H9 (cell line): ENCODE measurements around the gene BRSK1. TPM values are rescaled to one million over a fixed set of nuclear protein-coding genes. Genes with fewer than 3 reads are reported as not detected.

Source experiments
- DNase-seq: peaks from one replicate; pipeline ENCODE4 v3.0.0-alpha.2; 2017
- H2AFZ ChIP-seq: one replicate; pipeline ENCODE4 v1.6.1; 2013; ENCODE audit warnings: mild to moderate bottlenecking, low read length, control low read depth, moderate library complexity
- H2AK5ac ChIP-seq: 2 replicates; pipeline ENCODE4 v1.6.1; 2013; ENCODE audit warnings: low read length, control low read depth, mixed read lengths; ENCODE audit not compliant: insufficient read length
- H2BK120ac ChIP-seq: one replicate; pipeline ENCODE4 v1.6.1; 2013; ENCODE audit warnings: low read depth, mild to moderate bottlenecking, low read length, control low read depth, inconsistent platforms; ENCODE audit not compliant: poor library complexity, severe bottlenecking
- H2BK12ac ChIP-seq: 2 replicates; pipeline ENCODE4 v1.6.1; 2013; ENCODE audit warnings: low read length, control low read depth, mixed read lengths, low read depth; ENCODE audit not compliant: insufficient read length
- H2BK15ac ChIP-seq: 2 replicates; pipeline ENCODE4 v1.6.1; 2013; ENCODE audit warnings: low read depth, low read length, control low read depth
- H2BK20ac ChIP-seq: one replicate; pipeline ENCODE4 v1.6.1; 2013; ENCODE audit warnings: low read depth, mild to moderate bottlenecking, low read length, control low read depth, inconsistent platforms; ENCODE audit not compliant: poor library complexity, severe bottlenecking
- H2BK5ac ChIP-seq: 2 replicates; pipeline ENCODE4 v1.6.1; 2013; ENCODE audit warnings: low read length, control low read depth, mixed read lengths; ENCODE audit not compliant: insufficient read length
- H3K14ac ChIP-seq: 2 replicates; pipeline ENCODE4 v1.6.1; 2013; ENCODE audit warnings: low read length, control low read depth; ENCODE audit not compliant: insufficient read depth
- H3K18ac ChIP-seq: 2 replicates; pipeline ENCODE4 v1.6.1; 2013; ENCODE audit warnings: low read depth, mild to moderate bottlenecking, mixed read lengths, low read length, control low read depth; ENCODE audit not compliant: insufficient read length
- H3K23ac ChIP-seq: 2 replicates; pipeline ENCODE4 v1.6.1; 2013; ENCODE audit warnings: low read length, control low read depth, mixed read lengths, low read depth; ENCODE audit not compliant: insufficient read length
- H3K23me2 ChIP-seq: 2 replicates; pipeline ENCODE4 v1.6.1; 2013; ENCODE audit warnings: low read depth, mild to moderate bottlenecking, mixed read lengths, low read length, control low read depth; ENCODE audit not compliant: insufficient read length, poor library complexity, severe bottlenecking
- H3K27ac ChIP-seq: 2 replicates; pipeline ENCODE4 v1.5.1; 2013; ENCODE audit warnings: low read length, control low read depth, mixed read lengths, low read depth; ENCODE audit not compliant: insufficient read length
- H3K27me3 ChIP-seq: 2 replicates; pipeline ENCODE4 v1.6.1; 2013; ENCODE audit warnings: low read length, control low read depth, inconsistent platforms; ENCODE audit not compliant: insufficient read depth
- H3K4ac ChIP-seq: 2 replicates; pipeline ENCODE4 v1.6.1; 2013; ENCODE audit warnings: low read depth, mild to moderate bottlenecking, control low read depth, inconsistent platforms, low read length, moderate library complexity
- H3K4me1 ChIP-seq: 2 replicates; pipeline ENCODE4 v1.6.1; 2013; ENCODE audit warnings: low read length, control low read depth, inconsistent platforms; ENCODE audit not compliant: insufficient read depth
- H3K4me2 ChIP-seq: 2 replicates; pipeline ENCODE4 v1.6.1; 2013; ENCODE audit warnings: low read length, control low read depth, mixed read lengths; ENCODE audit not compliant: insufficient read length, insufficient read depth
- H3K56ac ChIP-seq: 2 replicates; pipeline ENCODE4 v1.6.1; 2013; ENCODE audit warnings: low read depth, mild to moderate bottlenecking, mixed read lengths, low read length, control low read depth; ENCODE audit not compliant: insufficient read length
- H3K79me1 ChIP-seq: 2 replicates; pipeline ENCODE4 v1.6.1; 2013; ENCODE audit warnings: low read depth, mild to moderate bottlenecking, moderate library complexity, low read length, control low read depth, inconsistent platforms; ENCODE audit not compliant: insufficient read depth, poor library complexity, severe bottlenecking
- H3K79me2 ChIP-seq: 2 replicates; pipeline ENCODE4 v1.6.1; 2013; ENCODE audit warnings: low read length, control low read depth, inconsistent platforms; ENCODE audit not compliant: insufficient read depth
- H3K9ac ChIP-seq: 2 replicates; pipeline ENCODE4 v1.6.1; 2013; ENCODE audit warnings: low read length, control low read depth, mixed read lengths; ENCODE audit not compliant: insufficient read length; ENCODE audit errors: extremely low read depth
- H3K9me3 ChIP-seq: one replicate; pipeline ENCODE4 v1.6.1; 2013; ENCODE audit warnings: low read depth, low read length, inconsistent platforms; ENCODE audit not compliant: control insufficient read depth
- H3T11ph ChIP-seq: one replicate; pipeline ENCODE4 v1.6.1; 2013; ENCODE audit warnings: mild to moderate bottlenecking, low read length, control low read depth, inconsistent platforms
- H4K20me1 ChIP-seq: one replicate; pipeline ENCODE4 v1.6.1; 2013; ENCODE audit not compliant: control insufficient read depth, insufficient read length, insufficient read depth
- H4K5ac ChIP-seq: 2 replicates; pipeline ENCODE4 v1.6.1; 2013; ENCODE audit warnings: low read depth, mild to moderate bottlenecking, mixed read lengths, low read length, control low read depth; ENCODE audit not compliant: insufficient read length
- H4K8ac ChIP-seq: replicated peaks from 2 replicates; pipeline ENCODE4 v1.6.1; 2013; ENCODE audit warnings: low read length, control low read depth, mixed read lengths, low read depth; ENCODE audit not compliant: insufficient read length
- H4K91ac ChIP-seq: 2 replicates; pipeline ENCODE4 v1.6.1; 2013; ENCODE audit warnings: low read depth, mild to moderate bottlenecking, moderate library complexity, mixed read lengths, low read length, control low read depth; ENCODE audit not compliant: insufficient read length
- H3K27ac Mint-ChIP-seq, 3 experiments: 2 replicates in 2 of 3; 3 replicates in 1 of 3; pipeline ENCODE4 v1.8.0; 2020 to 2021; ENCODE audit warnings: mixed read lengths in 3 of 3, mild to moderate bottlenecking in 1 of 3, moderate library complexity in 1 of 3
- H3K27me3 Mint-ChIP-seq: 2 replicates; pipeline ENCODE4 v1.8.0; 2021; ENCODE audit warnings: low read depth, mild to moderate bottlenecking, moderate library complexity, mixed read lengths
- H3K36me3 Mint-ChIP-seq, 3 experiments: 2 replicates in 2 of 3; 3 replicates in 1 of 3; pipeline ENCODE4 v1.8.0; 2020 to 2021; ENCODE audit warnings: low read depth in 3 of 3, mixed read lengths in 3 of 3; ENCODE audit not compliant: insufficient read depth in 1 of 3
- H3K4me1 Mint-ChIP-seq, 2 experiments: 2 replicates each; pipeline ENCODE4 v1.8.0; 2020; ENCODE audit warnings: mixed read lengths in 2 of 2
- H3K4me3 Mint-ChIP-seq, 2 experiments: 2 replicates in 1 of 2; 3 replicates in 1 of 2; pipeline ENCODE4 v1.8.0; 2020 to 2021; ENCODE audit warnings: mild to moderate bottlenecking in 2 of 2, mixed read lengths in 2 of 2, moderate library complexity in 1 of 2
- H3K9me3 Mint-ChIP-seq, 2 experiments: 2 replicates in 1 of 2; 3 replicates in 1 of 2; pipeline ENCODE4 v1.8.0; 2020; ENCODE audit warnings: mild to moderate bottlenecking in 2 of 2, mixed read lengths in 2 of 2, moderate library complexity in 1 of 2
- WGBS: extraction: QIAGEN DNeasy Blood & Tissue Kit; methylation state at CpG from one replicate; pipeline ENCODE4 v1.1.7; 2013; ENCODE audit warnings: missing lambda C conversion rate, low lambda C conversion rate, mixed read lengths; ENCODE audit not compliant: insufficient read length; ENCODE audit errors: extremely low coverage; 5-methylcytosine and 5-hydroxymethylcytosine counted together
- total RNA-seq: library from RNA; stranded (reverse); gene quantifications from 2 replicates; pipeline ENCODE4 v1.2.1, GENCODE V29; 2021
- TF ChIP-seq, protein P1 (sequence below): fragments of 200-600 bp; sonication (generic); conservative IDR thresholded peaks from 3 replicates; pipeline ENCODE4 v1.8.0; 2021; ENCODE audit warnings: antibody characterized with exemption, mild to moderate bottlenecking

Gene BRSK1
- total RNA-seq, 1 experiment from 2014 or later = 43.5 TPM

- no peak overlapping the region for H2BK5ac ChIP-seq
- H3K27ac Mint-ChIP-seq = peak overlapping the region in 1 of 3 experiments; percentile 65; a peak in 2 of 7 replicates
- peaks cover 0 to 4% of the 10 kb centered on the region in 2 experiments; a peak in 1 of 4 replicates for H3K4me1 Mint-ChIP-seq
- no peak overlapping the region for H3K14ac ChIP-seq
- H4K20me1 ChIP-seq = no peaks in the 10 kb centered on the region
- no peak overlapping the region for H3K56ac ChIP-seq
- no peak overlapping the region for H4K91ac ChIP-seq
- H3K18ac ChIP-seq = no peak overlapping the region
- H4K8ac ChIP-seq = no peak overlapping the region
- no peak overlapping the region for H2BK12ac ChIP-seq
- no peak overlapping the region for H3K4me3 Mint-ChIP-seq
- H2AK5ac ChIP-seq = no peak overlapping the region
- no peaks in the 10 kb centered on the region for H3K79me2 ChIP-seq
- no peaks in the 10 kb centered on the region; the same call in 1 of the 2 replicates for H3K27me3 Mint-ChIP-seq
- DNase-seq = no peak
- no peak overlapping the region for H3K9ac ChIP-seq
- no peak overlapping the region for H3T11ph ChIP-seq
- TF ChIP-seq, protein P1, sequence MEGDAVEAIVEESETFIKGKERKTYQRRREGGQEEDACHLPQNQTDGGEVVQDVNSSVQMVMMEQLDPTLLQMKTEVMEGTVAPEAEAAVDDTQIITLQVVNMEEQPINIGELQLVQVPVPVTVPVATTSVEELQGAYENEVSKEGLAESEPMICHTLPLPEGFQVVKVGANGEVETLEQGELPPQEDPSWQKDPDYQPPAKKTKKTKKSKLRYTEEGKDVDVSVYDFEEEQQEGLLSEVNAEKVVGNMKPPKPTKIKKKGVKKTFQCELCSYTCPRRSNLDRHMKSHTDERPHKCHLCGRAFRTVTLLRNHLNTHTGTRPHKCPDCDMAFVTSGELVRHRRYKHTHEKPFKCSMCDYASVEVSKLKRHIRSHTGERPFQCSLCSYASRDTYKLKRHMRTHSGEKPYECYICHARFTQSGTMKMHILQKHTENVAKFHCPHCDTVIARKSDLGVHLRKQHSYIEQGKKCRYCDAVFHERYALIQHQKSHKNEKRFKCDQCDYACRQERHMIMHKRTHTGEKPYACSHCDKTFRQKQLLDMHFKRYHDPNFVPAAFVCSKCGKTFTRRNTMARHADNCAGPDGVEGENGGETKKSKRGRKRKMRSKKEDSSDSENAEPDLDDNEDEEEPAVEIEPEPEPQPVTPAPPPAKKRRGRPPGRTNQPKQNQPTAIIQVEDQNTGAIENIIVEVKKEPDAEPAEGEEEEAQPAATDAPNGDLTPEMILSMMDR = no peak
- H3K27me3 ChIP-seq = no peaks in the 10 kb centered on the region
- peaks cover 8 to 10% of the 10 kb centered on the region in 2 experiments for H3K9me3 Mint-ChIP-seq
- H2AFZ ChIP-seq = no peak overlapping the region
- H3K36me3 Mint-ChIP-seq = peaks cover 9 to 26% (median 18%) of the 10 kb centered on the region in 3 experiments
- no peak overlapping the region for H3K23ac ChIP-seq
- no CpG with 5 or more reads among the region's 8 CpGs for WGBS
- H2BK20ac ChIP-seq = no peak overlapping the region
- no peaks in the 10 kb centered on the region for H3K79me1 ChIP-seq
- H3K4me2 ChIP-seq = no peak overlapping the region
- no peak overlapping the region for H4K5ac ChIP-seq
- no peak overlapping the region for H2BK15ac ChIP-seq
- H3K9me3 ChIP-seq = peaks cover 8% of the 10 kb centered on the region
- H3K23me2 ChIP-seq = no peaks in the 10 kb centered on the region
- no peak overlapping the region for H3K4ac ChIP-seq
- no peak overlapping the region for H2BK120ac ChIP-seq
- H3K4me1 ChIP-seq = no peaks in the 10 kb centered on the region
- H3K27ac ChIP-seq = no peak overlapping the region
These were observed 14.5 kb upstream of the BRSK1 start for GRCh38 chr19:55269299-55269698.
